ENCODE data around the gene SCFD1.
"Not testable (repeated sequence)": the region's sequence is repeated elsewhere in the genome, so short reads cannot be mapped to it uniquely, and the experiment has no call there.

Gene SCFD1

GRCh38 chr14:30584058-30584630 lies 38.0 kb upstream of the SCFD1 start:
- Histone ChIP-seq H3K9me3 (ENCODE audit: control insufficient read depth in 5 of 5, low read length in 5 of 5) (no peaks in the 10 kb centered on the region), H3K9ac (ENCODE audit: low read length in 5 of 5) (no peak overlapping the region), H3K4me3 (ENCODE audit: low read depth in 1 of 5, low read length in 5 of 5) (no peak overlapping the region), H3K36me3 (ENCODE audit: control insufficient read depth in 5 of 5, insufficient read depth in 5 of 5, low read length in 5 of 5) (peaks cover 0 to 7% (median 4%) of the 10 kb centered on the region in 5 donors), H3K27ac (ENCODE audit: low read depth, low read length) (no peak overlapping the region), H3K27me3 (ENCODE audit: control insufficient read depth in 5 of 5, insufficient read depth in 4 of 5, low read length in 5 of 5) (no peaks in the 10 kb centered on the region), H3K4me1 (ENCODE audit: control insufficient read depth in 5 of 5, insufficient read depth in 5 of 5, low read length in 5 of 5) (no peaks in the 10 kb centered on the region)

- H3K36me3 ChIP-seq (ENCODE audit: control insufficient read depth in 5 of 5, insufficient read depth in 5 of 5, low read length in 5 of 5): peaks cover 5 to 14% (median 10%) of the 10 kb centered on the region in 5 donors
These were observed 36.9 kb upstream of the SCFD1 start for GRCh38 chr14:30585204-30585603.

GRCh38 chr14:30587141-30587540 lies 35.0 kb upstream of the SCFD1 start:
- no peaks in the 10 kb centered on the region for H3K9me3 ChIP-seq (ENCODE audit: control insufficient read depth in 5 of 5, low read length in 5 of 5)
- H3K27me3 ChIP-seq (ENCODE audit: control insufficient read depth in 5 of 5, insufficient read depth in 4 of 5, low read length in 5 of 5): no peaks in the 10 kb centered on the region

More at GRCh38 chr14:30585204-30585603, 36.9 kb upstream of the SCFD1 start:
- Histone ChIP-seq H3K4me3 (ENCODE audit: low read depth in 1 of 5, low read length in 5 of 5) (no peak overlapping the region), H3K27me3 (ENCODE audit: control insufficient read depth in 5 of 5, insufficient read depth in 4 of 5, low read length in 5 of 5) (no peaks in the 10 kb centered on the region), H3K4me1 (ENCODE audit: control insufficient read depth in 5 of 5, insufficient read depth in 5 of 5, low read length in 5 of 5) (no peaks in the 10 kb centered on the region), H3K9me3 (ENCODE audit: control insufficient read depth in 5 of 5, low read length in 5 of 5) (no peaks in the 10 kb centered on the region), H3K9ac (ENCODE audit: low read length in 5 of 5) (no peak overlapping the region), H3K27ac (ENCODE audit: low read depth, low read length) (no peak overlapping the region)

GRCh38 chr14:30588873-30589272 lies 33.2 kb upstream of the SCFD1 start:
- H3K27me3 ChIP-seq (ENCODE audit: control insufficient read depth in 5 of 5, insufficient read depth in 4 of 5, low read length in 5 of 5): no peaks in the 10 kb centered on the region
- H3K9me3 ChIP-seq (ENCODE audit: control insufficient read depth in 5 of 5, low read length in 5 of 5): no peaks in the 10 kb centered on the region
- no peak overlapping the region for H3K9ac ChIP-seq (ENCODE audit: low read length in 5 of 5)
- no peak overlapping the region for H3K4me3 ChIP-seq (ENCODE audit: low read depth in 1 of 5, low read length in 5 of 5)
- no peak overlapping the region for H3K27ac ChIP-seq (ENCODE audit: low read depth, low read length)
- no peaks in the 10 kb centered on the region for H3K4me1 ChIP-seq (ENCODE audit: control insufficient read depth in 5 of 5, insufficient read depth in 5 of 5, low read length in 5 of 5)
- peaks cover 12 to 28% (median 17%) of the 10 kb centered on the region in 5 donors for H3K36me3 ChIP-seq (ENCODE audit: control insufficient read depth in 5 of 5, insufficient read depth in 5 of 5, low read length in 5 of 5)

More at GRCh38 chr14:30587141-30587540, 35.0 kb upstream of the SCFD1 start:
- Histone ChIP-seq H3K9ac (ENCODE audit: low read length in 5 of 5) (no peak overlapping the region), H3K4me3 (ENCODE audit: low read depth in 1 of 5, low read length in 5 of 5) (no peak overlapping the region), H3K27ac (ENCODE audit: low read depth, low read length) (no peak overlapping the region), H3K4me1 (ENCODE audit: control insufficient read depth in 5 of 5, insufficient read depth in 5 of 5, low read length in 5 of 5) (no peaks in the 10 kb centered on the region), H3K36me3 (ENCODE audit: control insufficient read depth in 5 of 5, insufficient read depth in 5 of 5, low read length in 5 of 5) (peaks cover 12 to 23% (median 16%) of the 10 kb centered on the region in 5 donors)

GRCh38 chr14:30596935-30597334 lies 25.2 kb upstream of the SCFD1 start:
- Histone ChIP-seq H3K9ac (ENCODE audit: low read length in 5 of 5) (no peak overlapping the region), H3K36me3 (ENCODE audit: control insufficient read depth in 5 of 5, insufficient read depth in 5 of 5, low read length in 5 of 5) (peaks cover 16 to 32% (median 24%) of the 10 kb centered on the region in 5 donors), H3K27me3 (ENCODE audit: control insufficient read depth in 5 of 5, insufficient read depth in 4 of 5, low read length in 5 of 5) (no peaks in the 10 kb centered on the region), H3K27ac (ENCODE audit: low read depth, low read length) (no peak overlapping the region), H3K9me3 (ENCODE audit: control insufficient read depth in 5 of 5, low read length in 5 of 5) (no peaks in the 10 kb centered on the region), H3K4me1 (ENCODE audit: control insufficient read depth in 5 of 5, insufficient read depth in 5 of 5, low read length in 5 of 5) (no peaks in the 10 kb centered on the region), H3K4me3 (ENCODE audit: low read depth in 1 of 5, low read length in 5 of 5) (no peak overlapping the region)

- Histone ChIP-seq H3K27me3 (ENCODE audit: control insufficient read depth in 5 of 5, insufficient read depth in 4 of 5, low read length in 5 of 5) (no peaks in the 10 kb centered on the region), H3K9me3 (ENCODE audit: control insufficient read depth in 5 of 5, low read length in 5 of 5) (no peaks in the 10 kb centered on the region), H3K4me1 (ENCODE audit: control insufficient read depth in 5 of 5, insufficient read depth in 5 of 5, low read length in 5 of 5) (no peaks in the 10 kb centered on the region), H3K27ac (ENCODE audit: low read depth, low read length) (no peak overlapping the region), H3K9ac (ENCODE audit: low read length in 5 of 5) (no peak overlapping the region), H3K4me3 (ENCODE audit: low read depth in 1 of 5, low read length in 5 of 5) (no peak overlapping the region), H3K36me3 (ENCODE audit: control insufficient read depth in 5 of 5, insufficient read depth in 5 of 5, low read length in 5 of 5) (peaks cover 16 to 38% (median 27%) of the 10 kb centered on the region in 5 donors)
These were observed 24.6 kb upstream of the SCFD1 start for GRCh38 chr14:30597504-30597903.

- no peaks in the 10 kb centered on the region for H3K27me3 ChIP-seq (ENCODE audit: control insufficient read depth in 5 of 5, insufficient read depth in 4 of 5, low read length in 5 of 5)
- H3K36me3 ChIP-seq (ENCODE audit: control insufficient read depth in 5 of 5, insufficient read depth in 5 of 5, low read length in 5 of 5): peaks cover 26 to 61% (median 40%) of the 10 kb centered on the region in 5 donors
These were observed 20.9 kb upstream of the SCFD1 start for GRCh38 chr14:30600922-30601918.

GRCh38 chr14:30603402-30603801 lies 18.7 kb upstream of the SCFD1 start:
- Histone ChIP-seq H3K9ac (ENCODE audit: low read length in 5 of 5) (no peak overlapping the region), H3K27me3 (ENCODE audit: control insufficient read depth in 5 of 5, insufficient read depth in 4 of 5, low read length in 5 of 5) (no peaks in the 10 kb centered on the region), H3K27ac (ENCODE audit: low read depth, low read length) (no peak overlapping the region), H3K4me1 (ENCODE audit: control insufficient read depth in 5 of 5, insufficient read depth in 5 of 5, low read length in 5 of 5) (no peaks in the 10 kb centered on the region), H3K36me3 (ENCODE audit: control insufficient read depth in 5 of 5, insufficient read depth in 5 of 5, low read length in 5 of 5) (peaks cover 32 to 67% (median 43%) of the 10 kb centered on the region in 5 donors), H3K4me3 (ENCODE audit: low read depth in 1 of 5, low read length in 5 of 5) (no peak overlapping the region), H3K9me3 (ENCODE audit: control insufficient read depth in 5 of 5, low read length in 5 of 5) (no peaks in the 10 kb centered on the region)

More at GRCh38 chr14:30600922-30601918, 20.9 kb upstream of the SCFD1 start:
- Histone ChIP-seq H3K27ac (ENCODE audit: low read depth, low read length) (no peak overlapping the region), H3K9me3 (ENCODE audit: control insufficient read depth in 5 of 5, low read length in 5 of 5) (no peaks in the 10 kb centered on the region), H3K4me3 (ENCODE audit: low read depth in 1 of 5, low read length in 5 of 5) (no peak overlapping the region), H3K4me1 (ENCODE audit: control insufficient read depth in 5 of 5, insufficient read depth in 5 of 5, low read length in 5 of 5) (no peaks in the 10 kb centered on the region), H3K9ac (ENCODE audit: low read length in 5 of 5) (no peak overlapping the region)

- not testable (repeated sequence) for H3K4me3 ChIP-seq (ENCODE audit: low read depth in 1 of 5, low read length in 5 of 5); H3K4me1 ChIP-seq (ENCODE audit: control insufficient read depth in 5 of 5, insufficient read depth in 5 of 5, low read length in 5 of 5); H3K27me3 ChIP-seq (ENCODE audit: control insufficient read depth in 5 of 5, insufficient read depth in 4 of 5, low read length in 5 of 5); H3K9ac ChIP-seq (ENCODE audit: low read length in 5 of 5); H3K27ac ChIP-seq (ENCODE audit: low read depth, low read length); H3K9me3 ChIP-seq (ENCODE audit: control insufficient read depth in 5 of 5, low read length in 5 of 5)
- peaks cover 30 to 62% (median 38%) of the 10 kb centered on the region in 5 donors for H3K36me3 ChIP-seq (ENCODE audit: control insufficient read depth in 5 of 5, insufficient read depth in 5 of 5, low read length in 5 of 5)
These were observed 17.4 kb upstream of the SCFD1 start for GRCh38 chr14:30604696-30605095.
